ENCODE results near the gene IFRD2.
"Not testable (repeated sequence)": the region's sequence is repeated elsewhere in the genome, so short reads cannot be mapped to it uniquely, and the experiment has no call there.

Gene IFRD2

GRCh38 chr3:50251220-50251619 is 41.0 kb downstream of the IFRD2 start:
- DNase-seq (ENCODE audit: low read depth), result no peak

GRCh38 chr3:50250514-50250913 is 41.7 kb downstream of the IFRD2 start:
- no peak for DNase-seq (ENCODE audit: low read depth)

GRCh38 chr3:50249457-50249856 is 42.8 kb downstream of the IFRD2 start:
- DNase-seq (ENCODE audit: low read depth), result no peak

GRCh38 chr3:50248387-50248786 is 43.8 kb downstream of the IFRD2 start:
- DNase-seq (ENCODE audit: low read depth), result no peak

GRCh38 chr3:50246517-50246954 is 45.7 kb downstream of the IFRD2 start:
- DNase-seq (ENCODE audit: low read depth), result peak; percentile 60

GRCh38 chr3:50245831-50246516 is 46.3 kb downstream of the IFRD2 start:
- peak; percentile 99 for DNase-seq (ENCODE audit: low read depth)

GRCh38 chr3:50245251-50245745 is 46.9 kb downstream of the IFRD2 start:
- no peak for DNase-seq (ENCODE audit: low read depth)

GRCh38 chr3:50244813-50245212 is 47.4 kb downstream of the IFRD2 start:
- DNase-seq (ENCODE audit: low read depth), result not testable (repeated sequence)

GRCh38 chr3:50243543-50243895 is 48.7 kb downstream of the IFRD2 start:
- no peak for DNase-seq (ENCODE audit: low read depth)

GRCh38 chr3:50242851-50243542 is 49.2 kb downstream of the IFRD2 start:
- DNase-seq (ENCODE audit: low read depth), result no peak

GRCh38 chr3:50242381-50242770 is 49.9 kb downstream of the IFRD2 start:
- DNase-seq (ENCODE audit: low read depth), result no peak

- no peak for DNase-seq (ENCODE audit: low read depth)
Measured at GRCh38 chr3:50241713-50242380, 50.4 kb downstream of the IFRD2 start.

- DNase-seq (ENCODE audit: low read depth), result no peak
Measured at GRCh38 chr3:50241163-50241562, 51.1 kb downstream of the IFRD2 start.

GRCh38 chr3:50239649-50240048 is 52.6 kb downstream of the IFRD2 start:
- no peak for DNase-seq (ENCODE audit: low read depth)

GRCh38 chr3:50238549-50239026 is 53.6 kb downstream of the IFRD2 start:
- DNase-seq (ENCODE audit: low read depth), result no peak

GRCh38 chr3:50237754-50238548 is 54.3 kb downstream of the IFRD2 start:
- DNase-seq (ENCODE audit: low read depth), result peak; percentile 76

Measured in activated T-cell treated with anti-CD3 and anti-CD28 coated beads for 1 hour (primary cell).